HepG2 (cell line): Measurements from ENCODE around the gene DIPK1B. TPM values are rescaled to one million over a fixed set of nuclear protein-coding genes. Genes with fewer than 3 reads are reported as not detected.
A peak's percentile ranks its signal among the peaks of the same experiment; 100 is the strongest.

Experiments used
- DPF2 ChIP-seq: sonication (generic); formaldehyde crosslinking; IDR thresholded peaks from 2 replicates; pipeline ENCODE4 v1.4.0; 2020; ENCODE audit warnings: mild to moderate bottlenecking, low read depth, missing genetic modification reagents, borderline replicate concordance
- GPBP1L1 ChIP-seq: sonication (generic); formaldehyde crosslinking; IDR thresholded peaks from 2 replicates; pipeline ENCODE4 v1.5.0; 2020; ENCODE audit warnings: mild to moderate bottlenecking, missing genetic modification reagents
- HDAC1 ChIP-seq: sonication (generic); formaldehyde crosslinking; IDR thresholded peaks from 2 replicates; pipeline ENCODE4 v1.5.1; 2020; ENCODE audit warnings: mild to moderate bottlenecking, missing genetic modification reagents
- HDAC2 ChIP-seq: sonication (generic); formaldehyde crosslinking; IDR thresholded peaks from 2 replicates; pipeline ENCODE4 v1.4.0; 2020; ENCODE audit warnings: missing genetic modification reagents
- HNRNPUL1 ChIP-seq: fragments of 200-400 bp; formaldehyde crosslinking; IDR thresholded peaks from 2 replicates; pipeline ENCODE4 v1.6.1; 2017; ENCODE audit warnings: low read depth, mild to moderate bottlenecking, low read length, moderate library complexity
- IKZF4 ChIP-seq: sonication (generic); formaldehyde crosslinking; IDR thresholded peaks from 2 replicates; pipeline ENCODE4 v1.5.1; 2020; ENCODE audit warnings: borderline replicate concordance, mild to moderate bottlenecking, low read depth, missing genetic modification reagents; ENCODE audit errors: not compliant biosample characterization
- KAT8 ChIP-seq: IDR thresholded peaks from 2 replicates; pipeline ENCODE4 v1.6.1; 2016; ENCODE audit warnings: missing genetic modification reagents, missing compliant biosample characterization
- KDM5B ChIP-seq: sonication (generic); formaldehyde crosslinking; IDR thresholded peaks from 2 replicates; pipeline ENCODE4 v1.4.0; 2020; ENCODE audit warnings: missing genetic modification reagents, mild to moderate bottlenecking, borderline replicate concordance
- MATR3 ChIP-seq: sonication (generic); formaldehyde crosslinking; IDR thresholded peaks from 2 replicates; pipeline ENCODE4 v1.4.0; 2020; ENCODE audit warnings: missing genetic modification reagents
- PLSCR1 ChIP-seq: sonication (generic); formaldehyde crosslinking; IDR thresholded peaks from 2 replicates; pipeline ENCODE4 v1.5.0; 2020; ENCODE audit warnings: missing genetic modification reagents, mild to moderate bottlenecking, borderline replicate concordance
- POGK ChIP-seq: sonication (generic); formaldehyde crosslinking; conservative IDR thresholded peaks from 2 replicates; pipeline ENCODE4 v1.8.0; 2022; ENCODE audit warnings: mild to moderate bottlenecking, moderate library complexity, missing genetic modification reagents
- RFXANK ChIP-seq: IDR thresholded peaks from 2 replicates; pipeline ENCODE4 v1.6.1; 2016
- SMC3 ChIP-seq: IDR thresholded peaks from 2 replicates; pipeline ENCODE4 v1.6.1; 2011; ENCODE audit warnings: low read length, improper control_type of control experiment
- SP5 ChIP-seq: IDR thresholded peaks from 2 replicates; pipeline ENCODE4 v1.6.1; 2016; ENCODE audit warnings: low read depth, borderline replicate concordance
- TAF1 ChIP-seq: sonication (generic); formaldehyde crosslinking; IDR thresholded peaks from 2 replicates; pipeline ENCODE4 v1.4.0; 2020; ENCODE audit warnings: missing genetic modification reagents
- ZFY ChIP-seq: sonication (generic); formaldehyde crosslinking; IDR thresholded peaks from 2 replicates; pipeline ENCODE4 v1.4.0; 2020; ENCODE audit warnings: missing genetic modification reagents
- ZHX2 ChIP-seq, 2 experiments: sonication (generic) in 1 of 2; formaldehyde crosslinking in 1 of 2; IDR thresholded peaks; 2 replicates each; pipeline versions ENCODE4 v1.6.1 to v1.9.0; 2014 to 2022; ENCODE audit warnings: antibody characterized with exemption in 1 of 2, borderline replicate concordance in 1 of 2, inconsistent platforms in 1 of 2, low read depth in 1 of 2, missing genetic modification reagents in 1 of 2
- ZNF446 ChIP-seq: sonication (generic); formaldehyde crosslinking; IDR thresholded peaks from 2 replicates; pipeline ENCODE4 v1.5.0; 2020; ENCODE audit warnings: mild to moderate bottlenecking, missing genetic modification reagents
- ZSCAN20 ChIP-seq: sonication (generic); formaldehyde crosslinking; IDR thresholded peaks from 2 replicates; pipeline ENCODE4 v1.4.0; 2020; ENCODE audit warnings: missing genetic modification reagents, mild to moderate bottlenecking, borderline replicate concordance
- polyA plus RNA-seq, 8 experiments: library from polyadenylated mRNA; depleted of rRNA in 3 of 8; stranded (reverse) in 7 of 8; unstranded in 1 of 8; fragments of >200 nt; fragmentation: Illumina TruSeq in 4 of 8; extraction: Trizol in 4 of 8; gene quantifications; 2 replicates each; pipeline versions ENCODE4 v1.2.1 to v1.2.3, GENCODE V29; 2011 to 2016; ENCODE audit warnings: low read depth in 4 of 8, missing spikeins in 1 of 8, mixed read lengths in 1 of 8; ENCODE audit not compliant: insufficient read depth in 1 of 8
- total RNA-seq, 5 experiments: library from RNA; depleted of rRNA; stranded (reverse); fragments of >200 nt; fragmentation: Illumina TruSeq; extraction: Trizol; gene quantifications; 2 replicates each; pipeline ENCODE4 v1.2.3, GENCODE V29; 2016; ENCODE audit warnings: low read depth in 1 of 5

The DIPK1B gene
- total and polyA plus RNA-seq, 2 of the 13 experiments (the other 11 are each of a cell fraction or from before 2014, with no cell fraction given) = 0.18 to 3.9 TPM

DNA sequence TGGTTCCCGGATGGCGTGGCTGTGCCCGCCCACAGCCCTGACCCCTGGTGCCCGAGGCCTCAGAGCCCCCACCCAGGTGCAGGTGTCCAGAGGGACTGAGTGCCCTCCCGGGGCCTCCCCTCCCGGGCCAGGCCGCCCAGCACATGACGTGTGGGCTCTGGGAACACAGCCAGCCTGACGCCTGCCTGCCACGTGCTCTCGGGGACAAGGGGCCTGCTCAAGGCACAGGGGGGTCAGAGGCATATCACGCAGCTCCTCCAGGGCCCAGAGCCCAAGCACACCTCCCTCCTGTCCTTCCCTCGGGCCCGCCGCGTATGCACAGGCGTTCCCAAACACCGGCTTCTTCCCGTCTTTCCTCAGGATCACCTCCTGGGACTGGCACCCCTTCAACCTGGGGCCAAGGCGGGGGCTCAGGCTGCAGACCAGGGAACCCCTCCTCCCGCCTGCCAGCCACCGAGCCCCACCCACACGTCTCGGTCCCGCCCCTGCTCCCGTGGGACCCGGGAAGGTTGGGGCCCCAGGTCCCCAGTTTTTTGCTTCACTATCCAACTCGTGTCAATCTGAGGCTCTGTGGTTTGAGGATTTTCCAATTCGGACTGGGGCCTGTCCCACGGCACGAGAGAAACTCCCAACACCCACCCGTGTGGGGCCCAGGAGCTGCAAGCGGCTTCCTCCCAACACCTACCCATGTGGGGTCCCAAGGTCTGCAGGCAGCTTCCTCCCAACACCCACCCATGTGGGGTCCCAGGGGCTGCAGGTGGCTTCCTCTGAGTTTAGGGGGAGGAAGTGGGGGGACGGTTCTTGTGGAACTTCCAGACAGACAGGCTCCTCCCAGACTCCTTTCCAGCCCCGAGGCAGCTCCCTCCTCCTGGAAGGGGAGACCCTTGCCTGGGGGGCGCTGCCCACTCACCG lies 28.9 kb downstream of the DIPK1B start (continued):
- TF ChIP-seq ZHX2 (IDR thresholded peaks at IDR 0.05; ENCODE audit: low read depth) (no peak), ZHX2 (CRISPR knock-in tag; IDR thresholded peaks at IDR 0.05; ENCODE audit: borderline replicate concordance) (no peak), SP5 (peak; percentile 44; the same call in 1 of the 2 replicates), GPBP1L1 (no peak), HDAC2 (CRISPR knock-in tag) (no peak), RFXANK (no peak), TAF1 (no peak), HNRNPUL1 (no peak), PLSCR1 (CRISPR knock-in tag) (no peak), IKZF4 (CRISPR knock-in tag) (peak; percentile 46), KAT8 (CRISPR knock-in tag) (peak; percentile 36; the same call in 1 of the 2 replicates), SMC3 (no peak), DPF2 (CRISPR knock-in tag) (peak; percentile 36; the same call in 1 of the 2 replicates), KDM5B (peak; percentile 65; the same call in 1 of the 2 replicates), POGK (CRISPR knock-in tag) (no peak), ZSCAN20 (CRISPR knock-in tag) (no peak), ZFY (peak; percentile 62), HDAC1 (CRISPR knock-in tag) (peak; percentile 53; the same call in 1 of the 2 replicates), ZNF446 (CRISPR knock-in tag) (peak; percentile 66; the same call in 1 of the 2 replicates), MATR3 (CRISPR knock-in tag) (no peak)
